HG03060 (cell line): ENCODE measurements around the gene TEP1.
"Not testable (repeated sequence)": the region's sequence is repeated elsewhere in the genome, so short reads cannot be mapped to it uniquely, and the experiment has no call there.

ENCODE experiments used
- ATAC-seq: cut with Tn5 transposase; IDR thresholded peaks from one replicate; pipeline ENCODE4 v1.9.1; 2021; ENCODE audit warnings: low read depth, moderate number of reproducible peaks; ENCODE audit not compliant: unreplicated experiment

TEP1 gene

GRCh38 chr14:20345366-20345765, 67.9 kb downstream of the TEP1 start:
- ATAC-seq = no peak

- ATAC-seq = no peak
Observed at GRCh38 chr14:20343862-20344220, 69.5 kb downstream of the TEP1 start.

DNA sequence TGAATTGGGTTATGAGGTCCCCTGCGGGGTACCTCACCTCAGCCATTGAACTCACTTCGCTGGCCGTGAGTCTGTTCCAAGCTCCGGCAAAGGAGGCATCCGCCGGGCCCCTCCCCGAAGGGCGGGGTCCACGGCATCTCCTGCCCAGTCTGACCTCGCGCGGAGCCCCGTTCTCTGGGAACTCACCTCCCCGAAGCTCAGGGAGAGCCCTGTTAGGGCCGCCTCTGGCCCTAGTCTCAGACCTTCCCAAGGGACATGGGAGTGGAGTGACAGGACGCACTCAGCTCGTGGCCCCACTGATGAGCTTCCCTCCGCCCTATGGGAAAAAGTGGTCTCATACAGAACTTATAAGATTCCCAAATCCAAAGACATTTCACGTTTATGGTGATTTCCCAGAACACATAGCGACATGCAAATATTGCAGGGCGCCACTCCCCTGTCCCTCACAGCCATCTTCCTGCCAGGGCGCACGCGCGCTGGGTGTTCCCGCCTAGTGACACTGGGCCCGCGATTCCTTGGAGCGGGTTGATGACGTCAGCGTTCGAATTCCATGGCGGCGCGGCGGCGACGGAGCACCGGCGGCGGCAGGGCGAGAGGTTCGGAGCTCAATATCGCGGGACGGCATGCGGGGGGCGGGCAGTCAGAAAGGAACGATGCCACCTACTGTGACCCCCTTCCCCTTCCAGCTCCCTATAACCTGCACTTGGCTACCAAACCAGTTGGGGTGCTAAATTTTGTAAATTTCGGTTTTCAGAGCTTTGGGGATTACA, 70.0 kb downstream of the TEP1 start, which contains the start of gene PARP2:
PARP2 (plus strand) TSS at position 544 of the 770 bp plus-strand sequence; CDS start at position 551, 7 bp downstream.
- peak; percentile 83 for ATAC-seq

- no peak for ATAC-seq
Observed at GRCh38 chr14:20341646-20342045, 71.7 kb downstream of the TEP1 start.

DNA sequence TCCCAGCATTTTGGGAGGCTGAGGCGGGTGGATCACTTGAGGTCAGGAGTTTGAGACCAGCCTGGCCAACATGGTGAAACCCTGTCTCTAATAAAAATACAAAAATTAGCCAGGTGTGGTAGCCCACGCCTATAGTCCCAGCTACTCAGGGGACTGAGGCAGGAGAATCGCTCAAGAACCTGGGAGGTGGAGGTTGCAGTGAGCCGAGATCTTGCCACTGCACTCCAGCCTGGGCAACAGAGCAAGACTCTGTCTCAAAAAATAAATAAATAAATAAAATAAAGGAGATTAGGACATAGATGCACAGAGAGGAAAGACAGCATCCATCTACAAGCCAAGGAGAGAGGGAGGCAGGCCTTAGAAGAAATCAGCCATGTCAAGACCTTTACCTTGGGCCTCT, 72.3 kb downstream of the TEP1 start:
- ATAC-seq = not testable (repeated sequence)

GRCh38 chr14:20334017-20334416, 79.3 kb downstream of the TEP1 start:
- ATAC-seq = no peak

- ATAC-seq = no peak
Observed at GRCh38 chr14:20333494-20333841, 79.8 kb downstream of the TEP1 start.

GRCh38 chr14:20332788-20333493, 80.4 kb downstream of the TEP1 start, which contains the start of gene CCNB1IP1:
Gene CCNB1IP1 (minus strand): TSS chr14:20333279. CDS start chr14:20316523, 16,756 bp downstream.
- ATAC-seq = peak; percentile 93

DNA sequence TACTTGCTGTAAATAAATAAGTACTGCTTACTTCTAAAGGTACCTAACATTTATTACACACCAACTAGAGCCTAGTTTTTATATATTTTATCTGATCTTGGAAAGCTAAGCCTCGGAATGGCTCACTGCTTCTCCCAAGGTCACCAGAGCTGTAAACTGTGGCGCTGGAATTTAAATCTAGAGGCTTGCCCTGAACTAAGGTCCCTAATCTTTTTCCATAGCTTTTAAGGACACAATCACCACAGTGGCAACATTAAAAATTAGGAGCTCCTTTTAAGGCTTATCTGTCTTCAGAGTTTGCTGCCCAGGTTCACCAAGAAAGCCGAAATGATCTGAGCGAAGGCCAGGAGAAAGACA, 80.9 kb downstream of the TEP1 start:
- ATAC-seq = no peak

DNA sequence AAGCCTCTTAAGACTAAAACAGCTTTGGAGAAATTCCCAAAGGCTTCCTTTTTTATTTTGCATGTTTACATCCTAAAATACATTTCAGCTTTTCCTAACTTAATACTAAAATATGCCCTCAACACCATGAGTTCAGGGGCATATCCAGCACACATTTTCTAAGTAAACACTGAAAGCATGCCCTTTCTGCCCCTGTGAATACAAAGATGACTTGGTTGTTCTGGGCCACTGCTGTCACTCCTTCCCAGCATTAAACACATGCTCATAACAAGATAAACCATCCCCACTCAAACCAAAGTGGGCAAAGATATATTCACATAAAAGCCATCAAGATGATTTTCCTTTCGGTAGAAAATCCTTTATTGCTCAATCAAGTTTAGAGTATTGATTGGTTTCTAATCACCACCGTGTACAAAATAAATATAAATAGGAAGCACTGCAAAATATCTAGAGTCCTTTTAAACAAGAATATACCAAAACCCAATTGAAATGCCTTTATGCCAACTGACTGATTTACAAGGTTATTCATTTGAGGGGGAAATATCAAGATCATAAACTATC, 82.2 kb downstream of the TEP1 start:
- ATAC-seq = no peak

DNA sequence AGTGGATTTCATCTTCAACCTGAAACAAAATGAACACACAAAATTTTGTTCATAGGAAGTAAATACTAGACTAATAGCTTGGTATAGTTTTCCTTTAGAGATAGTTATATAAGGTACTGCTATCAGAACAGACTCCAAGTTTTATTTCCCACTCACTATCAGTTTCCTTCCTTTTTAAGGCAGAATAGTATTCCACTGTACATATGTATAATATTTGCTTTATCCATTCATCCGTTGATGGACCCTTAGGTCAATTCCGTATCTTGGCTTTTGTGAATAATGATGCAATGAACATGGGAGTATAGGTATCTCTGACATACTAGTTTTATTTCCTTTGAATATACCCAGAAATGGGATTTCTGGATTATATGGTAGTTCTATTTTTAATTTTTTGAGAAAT, 83.9 kb downstream of the TEP1 start:
- no peak for ATAC-seq

DNA sequence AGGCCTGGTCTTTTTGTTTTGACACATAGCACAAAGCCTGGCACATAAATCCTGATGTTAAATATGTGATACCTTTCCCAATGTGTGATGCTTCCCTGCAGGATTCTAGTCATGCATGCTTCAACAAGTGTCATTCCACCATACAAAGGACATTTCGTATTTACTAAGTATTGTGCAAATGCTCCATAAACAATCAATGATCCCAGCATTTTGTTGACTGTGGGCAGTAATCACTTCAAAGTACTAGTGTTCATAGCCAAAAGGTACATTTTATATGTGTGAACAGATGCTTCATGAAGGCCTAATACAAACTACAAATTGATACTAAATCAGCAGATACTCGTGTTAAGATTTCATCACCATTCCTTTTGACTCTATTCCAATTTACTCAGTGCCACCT, 84.6 kb downstream of the TEP1 start:
- no peak for ATAC-seq

- ATAC-seq = peak; percentile 52
Observed at GRCh38 chr14:20327005-20327869, 86.1 kb downstream of the TEP1 start.

GRCh38 chr14:20317720-20318119, 95.6 kb downstream of the TEP1 start:
- no peak for ATAC-seq
